IMR-90 (cell line): Measurements from ENCODE around the gene ESRRB. TPM values are rescaled to one million over a fixed set of nuclear protein-coding genes. Genes with fewer than 3 reads are reported as not detected.

Source experiments
- ATAC-seq: fragments of 200-7000 bp; cut with Tn5 transposase; 2 replicates; pipeline ENCODE4 v1.9.1; 2020; ENCODE audit warnings: low read depth, mild to moderate bottlenecking, moderate library complexity
- BruUV-seq: library from RNA; stranded (reverse); fragments of 400-500 nt; replicated peaks from 2 replicates; lab custom pipeline; 2021; lab: Mats Ljungman, UMichigan
- CTCF ChIA-PET: fragments of 300-600 bp; formaldehyde crosslinking; extraction: SDS; loops from one replicate; lab custom pipeline; 2021; ENCODE audit warnings: antibody characterized with exemption; lab: Yijun Ruan, JAX
- POLR2A ChIA-PET: fragments of 300-600 bp; sonication (Branson Sonifier 250); formaldehyde crosslinking; loops from one replicate; lab custom pipeline; 2022; ENCODE audit warnings: antibody characterized with exemption; ENCODE audit not compliant: unreplicated experiment; lab: Charles Lee
- DNase-seq: peaks from one replicate; pipeline ENCODE4 v3.0.0; 2013
- H2AFZ ChIP-seq: replicated peaks from 2 replicates; pipeline ENCODE3; 2013; ENCODE audit warnings: low read length, mild to moderate bottlenecking; ENCODE audit not compliant: poor library complexity
- H2AK5ac ChIP-seq: 2 replicates; pipeline ENCODE4 v1.6.1; 2013; ENCODE audit warnings: low read depth, low read length, inconsistent platforms
- H2AK9ac ChIP-seq: replicated peaks from 2 replicates; pipeline ENCODE3; 2013; ENCODE audit warnings: mild to moderate bottlenecking, low read depth, low read length, moderate library complexity; ENCODE audit not compliant: poor library complexity
- H2BK120ac ChIP-seq: 2 replicates; pipeline ENCODE4 v1.6.1; 2013; ENCODE audit warnings: low read depth, low read length, inconsistent platforms
- H2BK15ac ChIP-seq: 3 replicates; pipeline ENCODE4 v1.6.1; 2013; ENCODE audit warnings: low read depth, low read length, inconsistent platforms
- H2BK20ac ChIP-seq: 2 replicates; pipeline ENCODE4 v1.6.1; 2013; ENCODE audit warnings: low read depth, mild to moderate bottlenecking, inconsistent platforms, low read length, moderate library complexity
- H2BK5ac ChIP-seq: 2 replicates; pipeline ENCODE4 v1.6.1; 2013; ENCODE audit warnings: mild to moderate bottlenecking, low read depth, low read length, inconsistent platforms; ENCODE audit not compliant: poor library complexity, severe bottlenecking
- H3K14ac ChIP-seq: replicated peaks from 2 replicates; pipeline ENCODE4 v1.6.1; 2013; ENCODE audit warnings: low read depth, low read length, inconsistent platforms
- H3K18ac ChIP-seq: 2 replicates; pipeline ENCODE4 v1.6.1; 2013; ENCODE audit warnings: low read depth, low read length, control low read depth
- H3K23ac ChIP-seq: 2 replicates; pipeline ENCODE4 v1.6.1; 2013; ENCODE audit warnings: low read depth, low read length, inconsistent platforms
- H3K27ac ChIP-seq: 2 replicates; pipeline ENCODE4 v1.5.1; 2013; ENCODE audit warnings: mild to moderate bottlenecking, control low read depth, low read length; ENCODE audit not compliant: insufficient read depth
- H3K27me3 ChIP-seq: 2 replicates; pipeline ENCODE4 v1.6.1; 2013; ENCODE audit warnings: low read length; ENCODE audit not compliant: control insufficient read depth, insufficient read depth
- H3K36me3 ChIP-seq: 2 replicates; pipeline ENCODE4 v1.6.1; 2013; ENCODE audit warnings: low read length, mixed read lengths; ENCODE audit not compliant: control insufficient read depth, insufficient read depth
- H3K4ac ChIP-seq: 2 replicates; pipeline ENCODE4 v1.6.1; 2013; ENCODE audit warnings: low read depth, low read length, inconsistent platforms
- H3K4me1 ChIP-seq: 2 replicates; pipeline ENCODE4 v1.6.1; 2013; ENCODE audit warnings: low read length, mixed read lengths; ENCODE audit not compliant: control insufficient read depth, insufficient read depth
- H3K4me2 ChIP-seq: 2 replicates; pipeline ENCODE4 v1.6.1; 2013; ENCODE audit warnings: low read depth, mild to moderate bottlenecking, control low read depth, low read length, moderate library complexity
- H3K4me3 ChIP-seq: 2 replicates; pipeline ENCODE4 v1.5.1; 2013; ENCODE audit warnings: low read depth, mild to moderate bottlenecking, control low read depth, low read length, moderate library complexity; ENCODE audit not compliant: insufficient read depth
- H3K56ac ChIP-seq: 2 replicates; pipeline ENCODE4 v1.6.1; 2013; ENCODE audit warnings: low read length, inconsistent platforms; ENCODE audit not compliant: insufficient read depth; ENCODE audit errors: extremely low read depth
- H3K79me1 ChIP-seq, 2 experiments: 2 replicates each; pipeline ENCODE4 v1.6.1; 2013; ENCODE audit warnings: low read length in 2 of 2, inconsistent platforms in 1 of 2, low read depth in 1 of 2
- H3K9ac ChIP-seq: 2 replicates; pipeline ENCODE4 v1.6.1; 2013; ENCODE audit warnings: low read depth, low read length, control low read depth
- H3K9me1 ChIP-seq: 2 replicates; pipeline ENCODE4 v1.6.1; 2013; ENCODE audit warnings: low read length, inconsistent platforms; ENCODE audit not compliant: insufficient read depth
- H3K9me3 ChIP-seq: 2 replicates; pipeline ENCODE4 v1.6.1; 2013; ENCODE audit warnings: low read length; ENCODE audit not compliant: control insufficient read depth, insufficient read depth
- H4K20me1 ChIP-seq: 2 replicates; pipeline ENCODE4 v1.6.1; 2013; ENCODE audit warnings: low read length, inconsistent platforms; ENCODE audit not compliant: insufficient read depth
- H4K5ac ChIP-seq: 2 replicates; pipeline ENCODE4 v1.6.1; 2013; ENCODE audit warnings: mild to moderate bottlenecking, low read depth, low read length, control low read depth
- H4K8ac ChIP-seq, 2 experiments: 2 replicates each; pipeline ENCODE4 v1.6.1; 2013; ENCODE audit warnings: low read depth in 2 of 2, low read length in 2 of 2, control low read depth in 1 of 2, inconsistent platforms in 1 of 2
- H4K91ac ChIP-seq: 2 replicates; pipeline ENCODE4 v1.6.1; 2013; ENCODE audit warnings: low read depth, low read length, inconsistent platforms; ENCODE audit not compliant: insufficient read depth
- BHLHE40 ChIP-seq: fragments of 150-350 bp; IDR thresholded peaks from 2 replicates; pipeline ENCODE4 v1.6.1; 2016; ENCODE audit warnings: mild to moderate bottlenecking, low read depth, low read length
- MXI1 ChIP-seq: IDR thresholded peaks from 2 replicates; pipeline ENCODE4 v1.6.1; 2012; ENCODE audit warnings: low read depth, mild to moderate bottlenecking, low read length, moderate library complexity, borderline replicate concordance
- POLR2A ChIP-seq: IDR thresholded peaks from 2 replicates; pipeline ENCODE4 v1.6.1; 2012; ENCODE audit warnings: mild to moderate bottlenecking, low read depth, low read length
- RCOR1 ChIP-seq: IDR thresholded peaks from 2 replicates; pipeline ENCODE4 v1.6.1; 2012; ENCODE audit warnings: mild to moderate bottlenecking, low read length, improper control_type of control experiment; ENCODE audit not compliant: insufficient replicate concordance
- RFX5 ChIP-seq: IDR thresholded peaks from 2 replicates; pipeline ENCODE4 v1.8.0; 2012; ENCODE audit warnings: low read depth, mild to moderate bottlenecking, low read length, moderate library complexity
- WGBS, 2 experiments: methylation state at CpG; one replicate each; pipeline versions ENCODE4 v1.1.5 to v1.1.7; 2013; ENCODE audit warnings: missing lambda C conversion rate in 2 of 2; ENCODE audit not compliant: insufficient read length in 1 of 2; ENCODE audit errors: extremely low coverage in 2 of 2; 5-methylcytosine and 5-hydroxymethylcytosine counted together
- dilution Hi-C: fragments of 300-500 bp; cut with HindIII; formaldehyde crosslinking; loops from one replicate; pipeline ENCODE4 v1.14.3; 2018; ENCODE audit warnings: low sequenced_read_pairs; ENCODE audit not compliant: unreplicated experiment
- in situ Hi-C: fragments of 300-500 bp; cut with MboI; formaldehyde crosslinking; loops from 3 replicates; pipeline ENCODE4 v1.14.3; 2019; ENCODE audit warnings: low sequenced_read_pairs, inconsistent platforms, mixed read lengths
- intact Hi-C: fragments of 100-400 bp; cut with micrococcal nuclease; formaldehyde crosslinking; loops from 2 replicates; pipeline ENCODE4 v1.10.0; 2022
- polyA plus RNA-seq, 3 experiments: library from polyadenylated mRNA; depleted of rRNA; stranded (reverse); fragments of >200 nt; gene quantifications; 2 replicates each; pipeline ENCODE4 v1.2.3, GENCODE V29; 2012; ENCODE audit warnings: low replicate concordance in 1 of 3
- total RNA-seq: library from RNA; depleted of rRNA; stranded (reverse); fragments of >200 nt; gene quantifications from 2 replicates; pipeline ENCODE4 v1.2.3, GENCODE V29; 2012
- TF ChIP-seq, protein P1 (sequence below): fragments of 150-350 bp; IDR thresholded peaks from 2 replicates; pipeline ENCODE4 v1.6.1; 2017; ENCODE audit warnings: mild to moderate bottlenecking, antibody characterized with exemption, low read length, low read depth
- TF ChIP-seq, protein P2 (sequence below): fragments of 150-350 bp; IDR thresholded peaks from 2 replicates; pipeline ENCODE4 v1.6.1; 2016; ENCODE audit warnings: low read depth, mild to moderate bottlenecking, low read length, moderate library complexity, borderline replicate concordance

Gene ESRRB
- total and polyA plus RNA-seq, 2 of the 4 experiments (the other 2 are of a cell fraction), result not detected

DNA sequence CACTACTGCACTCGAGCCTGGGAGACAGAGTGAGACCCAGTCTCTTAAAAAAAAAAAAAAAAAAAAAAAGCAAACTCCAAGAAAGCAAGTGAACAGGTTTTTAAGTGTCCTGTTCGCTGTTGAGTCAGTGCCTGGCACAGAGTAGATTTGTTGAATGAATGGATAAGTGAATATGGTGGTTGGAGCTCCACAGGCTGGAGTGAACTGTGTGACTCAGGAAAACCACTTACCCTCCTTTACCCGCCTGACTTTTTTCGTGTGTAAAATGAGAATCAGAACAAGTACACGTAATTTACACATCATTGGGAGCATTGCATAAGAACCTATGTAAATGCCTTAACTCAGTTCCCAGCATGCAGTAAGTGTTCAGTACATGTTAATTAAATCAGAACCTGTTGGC lies 24.0 kb upstream of the ESRRB start:
- Histone ChIP-seq H3K36me3 (no peaks in the 10 kb centered on the region), H2BK120ac (no peak overlapping the region), H2BK5ac (no peak overlapping the region), H4K20me1 (no peaks in the 10 kb centered on the region), H3K9ac (no peak overlapping the region), H2AK9ac (no peak overlapping the region), H3K23ac (no peak overlapping the region), H4K5ac (no peak overlapping the region), H3K4me2 (no peak overlapping the region), H3K27ac (no peak overlapping the region), H3K14ac (no peak overlapping the region), H3K9me1 (no peaks in the 10 kb centered on the region), H3K27me3 (peaks cover 14% of the 10 kb centered on the region), H3K18ac (no peak overlapping the region), H3K56ac (no peak overlapping the region), H3K4me3 (no peak overlapping the region), H3K4ac (no peak overlapping the region), H4K91ac (no peak overlapping the region), H2AFZ (no peak overlapping the region), H3K79me1 (no peaks in the 10 kb centered on the region), H2BK20ac (no peak overlapping the region), H3K4me1 (no peaks in the 10 kb centered on the region), H2BK15ac (no peak overlapping the region), H2AK5ac (no peak overlapping the region), H4K8ac (no peak overlapping the region), H3K9me3 (no peaks in the 10 kb centered on the region)
- ATAC-seq (no peak), DNase-seq (no peak)
- TF ChIP-seq POLR2A, result no peak
- TF ChIP-seq RCOR1, result no peak
- no peak for TF ChIP-seq RFX5
- no peak for TF ChIP-seq BHLHE40
- TF ChIP-seq, protein P1, sequence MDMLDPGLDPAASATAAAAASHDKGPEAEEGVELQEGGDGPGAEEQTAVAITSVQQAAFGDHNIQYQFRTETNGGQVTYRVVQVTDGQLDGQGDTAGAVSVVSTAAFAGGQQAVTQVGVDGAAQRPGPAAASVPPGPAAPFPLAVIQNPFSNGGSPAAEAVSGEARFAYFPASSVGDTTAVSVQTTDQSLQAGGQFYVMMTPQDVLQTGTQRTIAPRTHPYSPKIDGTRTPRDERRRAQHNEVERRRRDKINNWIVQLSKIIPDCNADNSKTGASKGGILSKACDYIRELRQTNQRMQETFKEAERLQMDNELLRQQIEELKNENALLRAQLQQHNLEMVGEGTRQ, result no peak
- TF ChIP-seq MXI1, result no peak
- TF ChIP-seq, protein P2, sequence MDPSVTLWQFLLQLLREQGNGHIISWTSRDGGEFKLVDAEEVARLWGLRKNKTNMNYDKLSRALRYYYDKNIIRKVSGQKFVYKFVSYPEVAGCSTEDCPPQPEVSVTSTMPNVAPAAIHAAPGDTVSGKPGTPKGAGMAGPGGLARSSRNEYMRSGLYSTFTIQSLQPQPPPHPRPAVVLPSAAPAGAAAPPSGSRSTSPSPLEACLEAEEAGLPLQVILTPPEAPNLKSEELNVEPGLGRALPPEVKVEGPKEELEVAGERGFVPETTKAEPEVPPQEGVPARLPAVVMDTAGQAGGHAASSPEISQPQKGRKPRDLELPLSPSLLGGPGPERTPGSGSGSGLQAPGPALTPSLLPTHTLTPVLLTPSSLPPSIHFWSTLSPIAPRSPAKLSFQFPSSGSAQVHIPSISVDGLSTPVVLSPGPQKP, result no peak
- WGBS, 2 experiments, result no CpG with 5 or more reads among the region's 5 CpGs
- dilution Hi-C loops, result no loop called here
- BruUV-seq, result no TSS peak
- POLR2A ChIA-PET, result no interaction called here
- intact Hi-C loops, result loop anchor here (1.0 kb wide), 1 partner anchor 301 kb away; no protein-coding TSS in a partner anchor
- in situ Hi-C loops, result loop anchor here (25.0 kb wide), 1 partner anchor 640 kb away; no protein-coding TSS in a partner anchor
- CTCF ChIA-PET, result interaction anchor here (1.4 to 1.7 kb wide), 2 partner anchors 296 to 301 kb away, joined by 4 to 8 read pairs; no protein-coding TSS in a partner anchor
